Activated CD4-positive, alpha-beta T cell treated with anti-CD3 and anti-CD28 coated beads for 48 hours (primary cell): ENCODE data around the gene CTU1.

Experiments used
- DNase-seq: peaks from one replicate; pipeline ENCODE4 v3.0.0-alpha.2; 2020

CTU1 gene

GRCh38 chr19:51079481-51080110 is 28.6 kb downstream of the CTU1 start:
- DNase-seq, result no peak

DNA sequence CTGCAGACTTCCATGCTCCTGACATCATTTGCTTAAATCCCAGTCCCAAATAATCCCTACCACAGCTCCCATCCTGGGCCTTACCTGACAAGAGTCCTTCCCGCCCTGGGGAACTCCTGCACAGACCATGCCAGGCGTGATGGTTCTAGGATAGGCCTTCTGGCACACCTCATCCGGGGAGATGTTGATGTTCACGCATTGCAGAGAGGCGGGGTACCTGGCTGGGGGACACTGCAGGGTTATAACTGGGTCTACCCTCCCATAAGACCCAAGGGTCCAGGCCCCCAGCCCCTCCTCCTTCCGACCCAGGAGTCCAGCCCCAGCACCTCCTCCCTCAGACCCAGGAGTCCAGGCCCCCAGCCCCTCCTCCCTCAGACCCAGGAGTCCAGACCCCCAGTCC is 29.5 kb downstream of the CTU1 start:
- DNase-seq, result no peak

DNA sequence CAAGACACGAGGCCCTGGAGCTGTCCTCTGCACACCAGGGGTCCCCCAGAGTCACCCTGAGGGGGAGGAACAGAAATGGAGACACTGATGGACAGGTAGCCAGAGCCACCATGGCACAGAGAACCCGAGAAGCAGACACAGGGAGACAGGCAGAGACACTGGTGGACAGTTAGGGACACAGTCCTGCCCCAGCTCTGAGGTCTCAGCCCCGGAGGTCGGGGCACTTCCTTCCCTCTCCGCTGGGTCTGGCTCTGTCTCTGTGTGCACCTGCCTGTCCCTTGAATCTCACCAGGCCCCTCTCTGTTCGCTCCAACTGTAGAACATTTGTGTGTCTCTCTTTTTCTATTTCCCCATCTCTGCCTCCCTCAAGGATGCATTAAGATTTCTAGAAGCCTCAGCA is 30.1 kb downstream of the CTU1 start:
- no peak for DNase-seq

GRCh38 chr19:51076631-51077213 is 31.5 kb downstream of the CTU1 start:
- DNase-seq, result no peak

DNA sequence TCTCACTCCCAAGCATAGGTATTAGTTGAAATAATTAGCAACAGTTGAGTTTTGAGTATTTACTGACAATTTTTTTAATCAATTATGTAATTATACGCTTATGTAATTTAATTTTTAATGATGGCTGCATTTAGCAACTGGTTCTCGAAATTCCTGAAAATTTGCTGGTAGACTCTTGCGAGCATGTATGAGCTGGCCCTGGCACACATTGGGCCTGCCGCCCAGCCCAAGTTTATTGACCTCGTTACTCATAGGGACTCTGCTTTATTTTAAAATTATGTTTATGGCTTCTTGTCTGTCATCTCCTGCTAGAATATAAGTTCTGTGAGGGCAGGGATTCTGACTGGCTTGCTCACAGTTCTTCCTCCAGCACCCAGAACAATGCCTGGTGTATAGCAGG is 32.2 kb downstream of the CTU1 start:
- no peak for DNase-seq

- no peak for DNase-seq
Observed at GRCh38 chr19:51071095-51071405, 37.2 kb downstream of the CTU1 start.

DNA sequence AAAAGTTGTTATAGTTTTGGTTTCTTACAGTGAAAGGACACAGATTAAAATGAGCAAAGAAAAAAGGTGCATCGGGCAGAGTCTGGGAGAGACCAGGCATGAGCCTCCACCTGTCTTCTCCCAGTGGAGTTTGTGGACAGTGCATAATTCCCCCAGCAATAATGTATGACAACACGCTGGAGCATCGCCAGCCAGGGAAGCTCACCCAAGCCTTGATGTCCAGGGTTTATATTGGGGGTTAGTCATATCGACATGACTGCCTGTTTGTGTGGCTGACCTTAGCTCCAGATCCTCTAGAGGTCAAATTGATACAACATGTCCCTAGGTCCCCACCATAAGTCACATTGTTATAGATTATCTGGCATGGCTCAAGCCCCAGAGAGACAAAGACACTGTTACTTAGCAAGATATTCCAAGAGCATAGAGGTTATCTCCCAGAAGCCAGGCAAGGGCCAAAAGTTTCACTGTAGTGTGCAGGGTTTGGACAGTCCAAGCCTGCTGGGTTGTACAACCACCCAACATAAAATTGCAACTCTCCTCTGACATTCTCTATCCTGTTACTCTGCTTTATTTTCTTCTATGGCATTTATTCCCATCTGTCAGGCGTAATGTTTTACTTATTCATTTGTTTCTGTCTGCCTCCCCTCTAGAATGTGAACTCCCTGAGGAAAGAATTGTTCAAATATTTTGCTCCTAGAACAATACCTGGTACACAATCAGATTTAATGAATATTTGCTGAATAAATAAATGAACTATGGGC is 37.7 kb downstream of the CTU1 start:
- DNase-seq, result no peak

DNA sequence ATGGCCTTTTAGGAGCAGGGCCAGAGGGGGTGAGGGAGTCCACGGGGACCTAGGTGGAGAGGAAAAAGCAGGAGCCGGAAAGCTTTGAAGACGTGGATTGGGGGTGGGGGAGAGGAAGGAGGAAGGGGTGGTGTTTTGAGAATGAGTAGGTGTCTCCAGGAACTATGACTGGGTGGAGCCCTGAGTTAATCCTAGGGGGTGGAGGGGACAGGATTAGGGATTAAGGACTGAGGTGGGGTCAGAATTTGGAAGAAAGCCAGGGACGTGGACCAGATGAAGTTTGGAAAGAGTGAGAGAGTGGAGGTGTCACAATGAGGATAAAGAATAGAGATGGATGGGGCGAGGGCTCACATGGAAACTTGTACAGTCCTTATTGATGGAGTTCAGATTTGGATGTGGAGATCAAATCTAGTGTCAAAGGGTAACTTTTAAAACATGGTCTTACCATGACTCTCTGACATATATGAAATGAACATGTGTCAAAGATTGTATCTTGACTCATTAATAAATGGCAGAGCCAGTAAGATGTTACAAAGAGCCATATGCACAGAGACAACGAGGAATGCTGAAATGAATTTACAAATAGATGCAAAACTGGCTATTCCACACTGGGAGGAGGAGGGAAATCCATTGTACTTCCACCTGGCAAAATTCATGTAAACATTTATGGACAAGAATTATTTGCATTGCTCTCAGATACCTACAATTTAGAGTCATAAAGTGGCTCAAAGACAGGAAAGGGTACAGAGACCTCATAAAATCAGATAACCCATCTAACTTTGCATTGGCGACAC is 41.6 kb downstream of the CTU1 start:
- no peak for DNase-seq

- no peak for DNase-seq
Observed at GRCh38 chr19:51065221-51065960, 42.8 kb downstream of the CTU1 start.

DNA sequence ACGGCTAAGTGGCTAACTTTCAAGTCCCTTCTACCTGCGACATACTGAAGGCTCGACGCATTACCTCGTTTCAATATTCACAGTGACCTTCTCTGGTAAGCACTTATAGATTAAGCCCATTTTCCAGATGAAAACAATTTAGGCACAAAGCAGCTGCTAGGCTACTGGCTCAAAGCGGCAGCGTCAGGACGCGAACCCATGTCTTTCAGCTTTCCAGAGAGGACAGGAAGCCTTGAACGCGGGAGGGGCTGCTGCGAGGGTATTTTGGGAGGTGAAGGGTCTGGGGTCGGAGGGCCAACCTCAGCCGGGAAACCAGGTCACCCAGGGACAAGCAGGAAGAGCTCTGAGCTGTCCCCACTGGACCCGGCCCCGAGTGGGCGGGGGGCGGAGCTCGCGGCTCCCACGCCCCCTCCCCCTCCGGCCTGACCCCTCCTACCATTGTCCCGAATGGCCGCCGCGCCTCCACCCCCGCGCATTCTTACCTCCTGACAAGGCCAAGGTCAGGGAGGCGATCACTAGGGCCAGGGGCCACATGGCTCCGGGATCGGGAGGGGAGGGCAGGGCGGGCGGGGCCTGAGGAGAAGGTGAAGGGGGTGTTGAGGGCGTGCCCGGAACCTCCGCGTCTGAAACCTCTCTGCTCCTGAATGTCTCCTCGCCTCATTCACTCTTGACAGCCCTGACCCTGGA is 43.5 kb downstream of the CTU1 start, which contains the start of gene KLK13:
Gene KLK13, minus strand, starts transcription at position 559 of the 687 bp plus-strand sequence. Its CDS starts 25 bp downstream, at position 534.
- DNase-seq, result no peak

DNA sequence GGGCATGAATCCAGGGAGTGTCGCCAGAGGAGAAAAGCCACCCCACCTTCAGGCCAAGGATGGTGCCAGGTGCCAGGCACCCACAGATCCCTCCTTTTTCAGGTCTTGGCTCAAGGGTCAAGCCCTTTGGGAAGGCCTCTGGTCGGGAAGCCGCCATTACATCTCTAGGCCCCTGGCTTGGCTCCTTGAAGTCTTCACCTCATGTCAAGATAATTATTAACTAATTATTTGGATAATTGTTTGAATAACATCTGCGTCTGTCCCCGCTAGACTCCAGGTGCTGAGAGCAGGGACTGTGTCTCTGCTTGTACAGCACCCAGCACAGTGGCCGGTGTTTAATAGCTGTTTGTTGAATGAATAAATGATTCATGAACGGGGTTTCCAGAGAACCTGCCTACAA is 44.5 kb downstream of the CTU1 start:
- no peak for DNase-seq

- no peak for DNase-seq
Observed at GRCh38 chr19:51060973-51061372, 47.2 kb downstream of the CTU1 start.

DNA sequence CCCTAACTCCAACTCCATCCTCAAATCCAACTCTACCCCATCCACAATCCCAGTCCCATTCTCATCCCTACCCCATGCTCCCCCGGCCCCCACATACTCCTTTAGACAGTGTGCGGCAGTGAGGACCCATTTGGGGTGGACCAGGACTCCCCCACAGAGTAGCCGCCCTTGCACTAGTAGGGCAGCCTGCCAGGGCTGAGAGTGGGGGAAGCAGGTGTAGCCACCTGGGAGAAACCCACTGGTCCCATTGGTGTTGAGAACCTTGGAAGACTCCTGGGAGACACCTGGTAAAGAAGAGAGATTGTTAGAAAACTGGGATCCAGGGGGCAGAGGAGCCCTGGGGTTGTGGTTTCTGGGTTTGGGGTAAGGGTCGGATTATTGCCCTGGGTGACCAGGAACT is 47.9 kb downstream of the CTU1 start:
- DNase-seq, result no peak

DNA sequence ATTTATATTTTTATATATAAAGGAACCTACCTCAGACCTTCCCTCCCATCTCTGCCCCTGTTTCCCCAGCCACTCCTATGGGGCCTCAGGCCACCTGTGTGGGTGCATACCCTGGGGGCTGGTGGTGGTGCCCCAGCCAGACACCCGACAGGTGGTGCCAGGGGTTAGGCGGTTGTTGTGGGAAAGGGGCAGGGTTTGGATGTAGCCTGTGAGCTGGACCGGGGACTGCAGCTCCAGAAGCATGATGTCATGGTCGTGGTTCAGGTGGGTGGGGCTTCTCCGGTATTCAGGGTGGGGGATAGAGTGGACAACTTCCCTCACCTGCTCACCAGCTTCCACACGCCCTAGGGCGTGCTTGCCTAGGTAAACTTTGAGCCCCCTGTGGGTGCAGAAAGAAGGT is 48.5 kb downstream of the CTU1 start:
- no peak for DNase-seq

GRCh38 chr19:51055866-51056265 is 52.3 kb downstream of the CTU1 start:
- DNase-seq, result no peak
